Left renal pelvis (tissue), 4 donors: ENCODE data around the gene ZNF804B. TPM values are rescaled to one million over a fixed set of nuclear protein-coding genes. Genes with fewer than 3 reads are reported as not detected.
"Not testable (repeated sequence)": the region's sequence is repeated elsewhere in the genome, so short reads cannot be mapped to it uniquely, and the experiment has no call there.

Experiments
- DNase-seq, 4 donors: peaks; one replicate each; pipeline ENCODE4 v3.0.0-alpha.2; 2013; ENCODE audit warnings: low read depth in 4 of 4, low spot score in 3 of 4
- polyA plus RNA-seq, 4 donors: library from polyadenylated mRNA; unstranded; fragments of 120-200 nt; gene quantifications; one replicate each; pipeline ENCODE4 v1.2.1, GENCODE V29; 2013; ENCODE audit not compliant: insufficient read length in 4 of 4

ZNF804B gene
- polyA plus RNA-seq, 4 donors = 0.13 to 0.64 (median 0.24) TPM

DNA sequence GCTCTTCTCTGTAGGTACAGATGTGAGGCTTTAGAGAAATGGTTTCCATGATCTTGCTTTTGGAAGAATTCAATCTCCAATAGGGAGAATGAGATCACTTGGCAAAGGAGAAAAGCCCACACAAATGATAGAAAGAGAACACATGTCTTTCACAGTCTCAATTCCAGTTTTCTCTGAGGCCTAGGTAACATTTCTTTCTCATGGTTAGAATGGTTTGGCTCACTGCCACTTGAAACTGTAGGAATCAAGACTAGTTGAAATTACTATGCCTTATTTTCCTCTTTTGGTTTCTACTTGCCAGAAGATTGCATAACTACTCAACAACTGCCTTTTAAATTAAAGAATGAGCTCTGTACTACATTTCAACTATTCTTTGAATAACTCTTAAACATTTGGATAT lies 312.6 kb downstream of the ZNF804B start:
- no peak for DNase-seq

DNA sequence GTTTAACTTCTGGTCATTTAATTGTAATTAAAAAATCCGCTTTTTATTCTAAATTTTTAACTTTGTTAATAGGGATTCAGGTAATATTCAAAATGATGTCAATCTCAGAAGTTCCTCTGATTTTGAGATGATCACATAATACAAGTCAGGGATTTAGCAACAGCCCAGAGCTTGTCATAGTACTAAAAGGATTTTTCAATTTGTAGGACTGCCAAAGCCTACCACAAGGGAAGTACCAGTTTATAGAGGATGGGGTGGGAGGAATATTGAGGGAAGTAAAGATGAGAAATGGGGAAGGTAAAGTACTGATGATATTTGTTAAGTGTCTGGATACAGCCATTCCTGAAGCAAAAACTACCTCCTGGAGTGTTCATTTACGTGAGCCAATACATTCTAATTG lies 314.3 kb downstream of the ZNF804B start:
- no peak for DNase-seq

- DNase-seq = no peak
These were observed 318.5 kb downstream of the ZNF804B start for GRCh38 chr7:89077992-89078391.

GRCh38 chr7:89085580-89085979 lies 326.1 kb downstream of the ZNF804B start:
- DNase-seq = no peak

DNA sequence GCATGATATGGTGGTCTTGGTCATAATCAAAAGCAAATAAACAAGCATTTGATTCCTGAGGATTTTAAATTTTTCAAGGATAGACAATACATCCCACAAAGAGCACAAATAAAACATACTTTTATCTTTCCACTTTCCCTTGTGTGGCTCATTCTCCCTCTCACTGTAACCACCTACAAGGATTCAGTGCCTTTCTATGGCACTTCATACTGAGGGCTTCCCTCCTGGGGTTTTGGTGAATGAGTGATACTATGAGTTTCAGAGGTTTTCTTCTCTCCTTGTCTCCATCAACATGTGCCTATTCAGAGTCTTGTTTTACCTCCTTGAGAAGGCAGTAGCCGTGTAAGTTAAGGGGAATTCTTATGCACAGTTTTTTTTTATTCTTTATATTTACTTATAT lies 332.1 kb downstream of the ZNF804B start:
- DNase-seq = no peak

- DNase-seq = no peak
These were observed 334.8 kb downstream of the ZNF804B start for GRCh38 chr7:89094269-89094668.

- no peak for DNase-seq
These were observed 344.1 kb downstream of the ZNF804B start for GRCh38 chr7:89103564-89103963.

DNA sequence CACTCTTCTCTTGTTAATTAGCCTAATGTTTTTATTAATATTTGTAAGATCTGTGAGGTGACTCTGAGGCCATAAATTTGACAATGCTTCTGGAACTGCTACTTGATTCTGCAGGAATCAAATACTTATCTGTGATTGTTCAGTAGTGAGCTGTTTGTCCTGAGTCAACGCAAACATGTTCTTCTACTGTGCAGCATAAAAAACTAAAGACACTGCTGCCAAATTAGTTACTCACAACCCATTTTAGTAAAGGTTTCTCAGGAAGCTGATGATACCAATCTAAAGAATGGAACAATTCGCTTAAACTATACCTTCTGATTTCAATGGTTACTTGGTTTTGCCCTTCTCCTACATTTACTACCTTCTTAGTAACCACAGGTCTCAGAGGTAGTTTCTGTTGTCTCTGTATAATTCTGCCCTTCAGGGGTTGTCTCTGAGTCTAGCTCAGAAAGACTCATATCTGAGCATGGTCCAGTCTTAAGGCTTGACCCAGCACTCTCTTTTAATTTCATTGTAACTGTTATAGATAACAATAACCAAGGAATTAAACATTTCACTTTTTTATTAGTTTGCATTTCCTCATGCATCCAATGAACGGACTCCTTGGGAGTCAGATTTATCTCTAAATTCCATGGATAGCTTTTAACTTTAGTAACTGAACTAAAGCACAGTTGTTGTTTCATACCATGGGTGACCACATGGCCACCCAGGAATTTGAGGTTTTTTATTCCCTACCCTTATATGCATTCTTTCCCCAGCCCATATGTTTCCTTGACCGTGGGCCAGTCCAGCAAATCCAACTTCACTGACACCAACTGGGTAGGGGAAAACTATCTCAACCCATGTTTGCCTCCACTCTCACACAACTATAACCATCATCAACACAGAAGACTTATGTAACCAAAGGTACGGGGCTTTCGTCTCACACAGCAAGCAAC lies 345.5 kb downstream of the ZNF804B start:
- DNase-seq = no peak

DNA sequence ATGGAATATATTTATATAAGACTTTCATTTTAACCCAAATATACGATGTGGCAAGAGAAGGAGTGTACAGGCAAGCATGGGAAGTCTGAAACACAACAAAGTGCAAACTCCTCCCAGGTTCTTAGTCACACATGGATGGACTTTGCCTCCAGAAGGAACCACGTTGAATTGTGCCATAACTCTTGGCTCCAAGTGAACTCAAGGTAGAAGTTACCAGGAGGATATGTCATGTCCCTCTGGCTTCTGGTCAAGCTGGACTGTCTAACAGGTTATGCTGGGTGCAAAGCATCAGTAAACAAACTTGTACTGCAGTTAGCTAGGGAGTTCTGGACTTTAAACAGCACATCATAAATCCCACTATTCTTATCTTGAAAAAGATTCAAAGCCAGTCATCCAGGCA lies 364.4 kb downstream of the ZNF804B start:
- no peak for DNase-seq

GRCh38 chr7:89129600-89130375 lies 370.3 kb downstream of the ZNF804B start:
- no peak for DNase-seq

GRCh38 chr7:89133357-89133756 lies 373.9 kb downstream of the ZNF804B start:
- no peak for DNase-seq

GRCh38 chr7:89133819-89134218 lies 374.3 kb downstream of the ZNF804B start:
- no peak for DNase-seq

DNA sequence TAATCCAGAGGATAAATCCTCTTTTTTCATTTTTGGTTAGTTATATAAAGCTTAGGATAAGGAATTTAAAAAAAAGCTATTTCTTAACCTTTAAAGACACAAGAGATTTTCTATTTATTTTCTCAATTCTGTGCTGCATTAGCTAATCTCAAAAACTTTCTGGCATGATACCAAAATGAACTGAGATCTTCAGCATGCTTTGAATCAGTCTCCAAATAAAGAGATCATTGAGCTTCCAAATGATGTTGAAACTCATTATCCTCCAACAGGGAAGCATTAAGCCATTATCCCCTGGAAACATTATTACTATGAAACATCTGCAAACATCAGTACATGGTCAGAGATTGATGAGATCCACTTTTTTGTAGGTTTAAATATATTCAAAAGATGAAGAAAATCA lies 386.3 kb downstream of the ZNF804B start:
- no peak for DNase-seq

DNA sequence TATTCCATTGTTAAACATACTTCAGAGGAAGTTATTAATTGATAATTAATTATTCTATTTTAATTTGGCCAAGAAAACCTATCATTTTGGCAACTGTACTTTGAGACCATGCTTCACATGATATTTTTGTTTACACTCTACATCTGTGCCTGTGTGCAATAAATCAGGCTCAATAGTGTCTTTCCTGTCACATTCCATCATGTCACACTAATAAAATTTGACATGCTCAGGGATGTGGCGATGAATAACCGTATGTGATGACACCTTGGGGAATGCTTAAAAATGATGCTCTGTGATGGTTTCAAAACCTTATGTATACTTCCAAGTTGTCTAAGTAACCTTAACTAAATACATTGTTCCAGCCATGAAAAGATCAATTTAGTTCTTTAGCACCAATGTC lies 400.6 kb downstream of the ZNF804B start:
- no peak for DNase-seq

DNA sequence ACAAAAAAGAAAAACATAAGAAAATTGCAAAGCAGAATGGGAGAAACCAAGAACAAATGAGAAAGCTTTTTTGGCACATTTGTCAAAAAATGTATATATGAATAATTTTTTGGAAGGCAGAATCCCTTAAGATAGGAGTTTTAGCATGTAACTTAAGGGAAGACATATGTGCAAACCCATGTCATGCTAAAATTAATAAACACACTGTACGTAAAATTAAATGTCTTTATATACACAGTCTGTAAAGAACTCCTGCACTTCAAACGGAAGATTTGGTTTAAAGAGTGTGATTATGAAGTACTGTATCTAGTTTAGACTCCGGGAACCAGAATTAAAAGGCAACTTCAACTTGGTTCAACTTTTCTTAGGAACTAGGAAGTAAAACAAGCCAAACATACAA lies 405.9 kb downstream of the ZNF804B start:
- DNase-seq = no peak

DNA sequence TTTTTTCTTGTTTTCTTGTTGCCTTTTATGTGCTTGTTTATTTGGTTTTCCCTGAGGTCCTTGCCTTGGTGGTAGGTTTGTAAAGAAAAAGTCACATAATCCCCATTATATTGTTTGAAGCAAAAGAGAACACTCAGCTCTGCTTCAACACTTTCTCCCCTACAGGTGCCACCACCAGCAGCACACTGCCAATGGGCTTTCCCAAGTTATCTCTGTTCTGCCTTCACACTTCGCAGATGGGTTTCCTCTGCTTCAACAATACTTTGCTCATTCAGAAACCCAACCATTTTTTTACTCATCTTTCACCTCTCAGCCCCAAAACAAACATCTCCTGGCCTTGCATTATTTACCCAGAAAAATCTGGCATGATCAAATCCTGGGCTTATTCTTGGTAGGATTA lies 411.1 kb downstream of the ZNF804B start:
- no peak for DNase-seq

GRCh38 chr7:89182116-89182515 lies 422.6 kb downstream of the ZNF804B start:
- no peak for DNase-seq

GRCh38 chr7:89183712-89184111 lies 424.2 kb downstream of the ZNF804B start:
- no peak for DNase-seq

DNA sequence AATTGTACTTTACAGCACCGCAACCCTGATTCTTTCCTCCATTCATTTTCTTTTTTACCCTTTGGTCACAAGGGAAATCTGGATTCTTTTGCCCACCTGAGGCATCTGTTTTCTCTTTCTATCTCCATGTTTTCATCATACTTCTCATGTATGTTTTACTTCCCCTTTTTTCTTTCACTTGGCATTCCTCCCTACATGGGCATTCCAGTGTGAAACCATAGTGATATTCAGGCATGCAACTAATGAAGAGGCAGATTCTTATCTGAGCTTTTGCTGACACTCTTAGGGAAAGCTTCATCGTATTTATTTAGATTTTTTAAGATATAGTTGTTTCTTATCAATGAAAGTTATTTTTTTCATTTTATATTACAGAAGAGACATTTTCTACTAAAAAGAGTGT lies 441.3 kb downstream of the ZNF804B start:
- DNase-seq = no peak

DNA sequence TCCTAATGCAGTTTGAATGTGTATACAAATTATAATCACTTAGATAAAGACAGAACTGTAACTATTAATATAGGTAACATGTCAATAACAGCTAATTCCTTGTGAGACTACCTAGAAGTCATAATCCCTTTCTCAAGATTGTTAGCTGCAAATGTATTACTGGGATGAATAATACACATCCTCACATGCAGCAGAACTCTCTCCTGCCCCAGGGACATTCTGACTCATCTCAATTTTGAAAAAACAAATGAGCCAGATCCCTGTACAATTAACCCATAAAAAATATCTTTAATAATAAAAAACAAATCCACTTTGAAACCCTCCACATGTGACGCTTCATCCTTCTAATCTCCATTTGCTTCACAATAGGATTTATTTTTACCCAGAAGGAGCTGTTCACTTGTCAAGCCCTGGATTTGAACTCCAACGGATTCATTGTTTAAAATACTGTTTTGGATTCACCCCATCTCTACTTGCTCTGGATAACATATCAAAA lies 464.4 kb downstream of the ZNF804B start:
- no peak for DNase-seq

- DNase-seq = not testable (repeated sequence)
These were observed 469.2 kb downstream of the ZNF804B start for GRCh38 chr7:89228688-89229171.
